Hippocampal formation (tissue), 2 donors: Measurements from ENCODE around the gene RNASE4.

ENCODE experiments used
- DNase-seq, 2 donors: peaks; one replicate each; lab custom pipeline; 2025; lab: John Stamatoyannopoulos, UW

RNASE4 gene

DNA sequence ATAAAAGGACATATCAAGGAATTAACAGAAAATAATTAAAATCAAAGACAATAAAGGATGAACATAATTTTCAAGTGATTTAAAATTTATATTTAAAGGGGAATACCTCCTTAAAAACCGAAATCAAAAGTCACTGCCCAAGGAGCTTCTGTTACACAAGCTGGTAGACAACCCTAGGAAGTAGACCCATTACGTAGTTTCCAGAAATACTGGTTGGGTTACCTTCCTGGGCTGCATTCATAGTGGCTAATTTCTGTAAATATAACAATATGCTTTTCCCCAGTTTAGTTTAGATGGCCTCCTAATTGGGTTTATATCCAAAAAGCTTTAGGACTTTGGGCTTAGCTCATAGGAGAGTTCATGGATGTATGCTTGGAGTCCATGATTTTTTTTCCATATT, 59.2 kb downstream of the RNASE4 start:
- no peak for DNase-seq

DNA sequence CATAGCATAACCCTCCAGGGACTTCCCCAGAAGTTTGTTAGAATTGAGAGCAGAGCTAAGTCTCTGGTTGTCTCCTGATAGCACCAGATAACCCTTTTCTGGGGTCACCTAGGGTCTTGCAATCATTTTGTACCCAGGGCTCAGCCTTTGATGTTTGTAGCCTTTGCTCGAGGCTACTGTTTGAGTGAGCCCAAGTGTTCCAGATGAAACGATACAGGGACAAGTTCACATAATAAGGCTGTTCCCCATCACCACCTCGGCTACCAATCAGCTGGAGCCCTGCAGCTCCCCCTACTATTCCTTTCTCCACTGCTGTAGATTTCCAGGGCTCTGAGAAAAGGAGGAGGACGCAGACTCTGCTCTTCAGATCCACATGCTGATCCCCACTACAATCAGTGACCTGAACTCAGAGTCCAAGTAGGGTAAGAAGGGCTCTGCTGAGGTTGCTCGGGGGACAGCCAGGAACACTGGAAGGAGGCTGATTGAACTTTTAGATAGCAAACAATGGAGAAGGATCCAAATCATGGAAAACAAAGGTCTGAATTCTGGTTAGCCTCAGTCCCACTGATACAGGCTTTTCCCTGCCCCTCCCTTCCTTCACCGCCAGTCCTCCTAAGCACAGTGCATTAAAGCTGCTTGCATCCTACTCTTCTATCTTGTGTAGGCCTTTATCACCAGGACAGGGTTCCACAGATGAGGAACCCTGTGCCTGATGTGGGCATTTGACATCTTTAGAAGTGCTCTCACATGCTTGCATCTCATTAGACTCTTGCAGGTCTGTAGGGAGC, 61.4 kb downstream of the RNASE4 start, which contains the start of gene EDDM3A:
Gene EDDM3A, plus strand, starts transcription at position 317 of the 788 bp plus-strand sequence. CDS start 1,694 bp downstream, outside the sequence.
- DNase-seq: no peak

DNA sequence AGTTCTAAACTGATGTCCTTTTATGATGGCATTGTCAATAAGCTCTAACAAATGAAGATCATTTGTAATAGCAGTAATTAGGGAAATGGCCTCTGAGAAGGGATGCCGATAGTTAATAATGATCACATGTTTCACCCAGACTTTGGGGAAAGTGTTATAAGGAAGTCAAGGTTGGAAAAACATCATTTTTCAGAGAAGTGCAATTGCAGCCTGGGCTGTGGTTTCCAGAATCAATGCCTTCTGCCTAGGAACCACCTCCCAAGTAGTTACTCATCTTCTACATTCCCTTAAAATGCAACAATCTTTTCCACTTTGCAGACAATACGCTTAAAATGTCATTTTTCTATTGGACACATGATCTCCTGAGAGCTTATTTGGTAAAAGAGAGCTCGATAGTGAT, 62.2 kb downstream of the RNASE4 start:
- no peak for DNase-seq

DNA sequence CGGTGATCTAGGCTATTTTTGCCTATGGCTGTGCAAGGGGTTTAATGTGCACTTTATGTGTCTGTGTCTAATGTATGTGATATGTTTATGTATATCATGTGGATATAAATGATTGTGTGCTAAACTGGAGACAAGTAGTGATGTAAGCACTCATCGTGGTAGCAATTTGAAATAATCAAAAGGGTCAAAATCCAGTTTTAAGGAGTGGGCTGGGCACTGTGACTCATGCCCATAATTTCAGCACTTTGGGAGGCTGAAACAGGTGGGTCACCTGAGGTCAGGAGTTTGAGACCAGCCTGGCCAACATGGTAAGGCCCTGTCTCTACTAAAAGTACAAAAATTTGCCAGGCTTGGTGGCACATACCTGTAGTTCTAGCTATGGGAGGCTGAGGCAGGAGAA, 64.1 kb downstream of the RNASE4 start:
- no peak for DNase-seq

DNA sequence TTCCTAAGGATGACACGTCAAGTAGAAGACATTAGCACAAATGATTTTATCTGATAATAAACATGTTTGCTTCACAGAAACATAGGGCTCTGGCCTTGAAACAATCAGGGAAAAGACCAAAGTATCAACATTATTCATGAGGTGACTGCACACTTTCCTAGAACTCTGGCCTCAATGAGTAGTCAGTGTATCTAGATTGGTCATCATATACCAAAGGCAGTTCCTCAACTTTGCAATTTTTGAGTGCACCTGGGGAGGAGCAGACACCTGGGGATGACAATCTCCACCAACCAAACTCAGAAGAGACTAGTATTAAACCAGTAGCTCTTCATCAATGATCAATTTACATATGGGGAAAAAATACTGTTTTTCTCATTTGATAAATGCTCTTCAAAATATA, 65.8 kb downstream of the RNASE4 start:
- DNase-seq: no peak
